Osteoblast (primary cell): Measurements from ENCODE around the gene USP22. TPM values are rescaled to one million over a fixed set of nuclear protein-coding genes. Genes with fewer than 3 reads are reported as not detected.

Experiments used
- DNase-seq: peaks from one replicate; pipeline ENCODE4 v3.0.0; 2011; ENCODE audit warnings: low spot score, mixed read lengths; ENCODE audit not compliant: insufficient read length; ENCODE audit errors: missing footprints
- H2AFZ ChIP-seq: 2 replicates; pipeline ENCODE4 v1.6.0; 2011; ENCODE audit warnings: mild to moderate bottlenecking, low read length
- H3K27ac ChIP-seq: 2 replicates; pipeline ENCODE4 v1.5.1; 2011; ENCODE audit warnings: mild to moderate bottlenecking, low read depth, low read length, moderate library complexity
- H3K27me3 ChIP-seq: 2 replicates; pipeline ENCODE4 v1.6.0; 2012; ENCODE audit warnings: mild to moderate bottlenecking, control low read depth, inconsistent platforms, low read length, moderate library complexity; ENCODE audit not compliant: insufficient read depth
- H3K36me3 ChIP-seq: 2 replicates; pipeline ENCODE4 v1.5.1; 2011; ENCODE audit warnings: mild to moderate bottlenecking, low read length, control low read depth, moderate library complexity; ENCODE audit not compliant: insufficient read depth
- H3K4me1 ChIP-seq: 2 replicates; pipeline ENCODE4 v1.5.1; 2011; ENCODE audit warnings: mild to moderate bottlenecking, low read length, control low read depth, moderate library complexity; ENCODE audit not compliant: insufficient read depth
- H3K4me2 ChIP-seq: 2 replicates; pipeline ENCODE4 v1.6.0; 2011; ENCODE audit warnings: mild to moderate bottlenecking, low read length; ENCODE audit not compliant: insufficient read depth
- H3K4me3 ChIP-seq: fragments of 200-600 bp; sonication (generic); 3 replicates; pipeline ENCODE4 v1.5.1; 2012; ENCODE audit warnings: mild to moderate bottlenecking, low read length, inconsistent platforms; ENCODE audit not compliant: insufficient read depth
- H3K79me2 ChIP-seq: 2 replicates; pipeline ENCODE4 v1.6.0; 2012; ENCODE audit warnings: mild to moderate bottlenecking, low read length, control low read depth, inconsistent platforms; ENCODE audit not compliant: insufficient read depth
- H3K9me3 ChIP-seq: 2 replicates; pipeline ENCODE4 v1.5.1; 2011; ENCODE audit warnings: low read depth, low read length, control low read depth
- H4K20me1 ChIP-seq: 2 replicates; pipeline ENCODE4 v1.6.0; 2012; ENCODE audit warnings: mild to moderate bottlenecking, low read length, control low read depth; ENCODE audit not compliant: insufficient read depth
- total RNA-seq: library from RNA; depleted of rRNA; stranded (reverse); fragments of >200 nt; gene quantifications from 2 replicates; pipeline ENCODE4 v1.2.3, GENCODE V29; 2012
- TF ChIP-seq, protein P1 (sequence below): IDR thresholded peaks from 2 replicates; pipeline ENCODE4 v1.5.1; 2011; ENCODE audit warnings: mild to moderate bottlenecking, low read depth, low read length, moderate library complexity; ENCODE audit errors: extremely low read depth

The USP22 gene
- total RNA-seq, 1 donor = 293 TPM

DNA sequence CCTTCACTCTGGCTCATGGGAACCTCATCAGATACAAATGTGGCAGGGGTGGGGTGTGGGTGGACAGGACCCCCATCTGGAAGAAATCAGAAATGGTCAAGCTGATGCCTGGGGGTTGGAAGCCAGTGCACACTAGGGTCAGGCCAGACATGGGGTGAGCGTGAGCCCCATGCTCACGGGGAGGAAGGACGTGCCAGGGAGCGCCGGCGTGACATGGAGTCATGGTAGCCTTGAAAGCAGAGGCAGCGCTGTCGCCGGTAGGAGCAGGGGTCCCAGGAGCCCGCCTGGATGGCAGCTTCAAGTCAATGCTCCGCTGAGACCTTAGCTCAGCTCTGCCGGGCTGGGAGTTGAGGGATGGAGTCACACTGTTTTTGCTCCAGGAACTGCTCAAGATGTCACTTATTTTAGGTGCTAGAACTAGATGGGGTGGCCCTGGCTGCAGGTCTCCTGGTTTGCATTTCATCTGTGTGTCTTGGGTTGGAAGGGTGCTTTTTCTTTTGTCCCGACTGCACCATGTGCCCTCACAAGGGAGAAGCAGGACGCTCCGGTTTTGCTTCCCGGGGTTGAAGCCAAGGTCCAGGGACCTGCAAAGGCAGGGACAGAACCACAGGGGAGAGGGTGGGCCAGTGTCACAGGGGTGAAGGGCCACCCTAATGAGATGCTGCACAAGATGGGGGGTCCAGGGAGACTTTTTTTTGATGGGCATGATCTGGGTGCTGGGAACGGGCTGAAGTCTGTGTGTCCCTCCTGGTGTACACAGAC lies 51.4 kb downstream of the USP22 start:
- no peak for DNase-seq
- Histone ChIP-seq H3K4me3 (no peak overlapping the region), H3K9me3 (no peaks in the 10 kb centered on the region), H3K27me3 (no peaks in the 10 kb centered on the region), H3K4me2 (no peak overlapping the region), H3K79me2 (no peaks in the 10 kb centered on the region), H3K4me1 (no peaks in the 10 kb centered on the region), H2AFZ (no peak overlapping the region), H4K20me1 (no peaks in the 10 kb centered on the region), H3K36me3 (no peaks in the 10 kb centered on the region), H3K27ac (no peak overlapping the region)
- TF ChIP-seq, protein P1, sequence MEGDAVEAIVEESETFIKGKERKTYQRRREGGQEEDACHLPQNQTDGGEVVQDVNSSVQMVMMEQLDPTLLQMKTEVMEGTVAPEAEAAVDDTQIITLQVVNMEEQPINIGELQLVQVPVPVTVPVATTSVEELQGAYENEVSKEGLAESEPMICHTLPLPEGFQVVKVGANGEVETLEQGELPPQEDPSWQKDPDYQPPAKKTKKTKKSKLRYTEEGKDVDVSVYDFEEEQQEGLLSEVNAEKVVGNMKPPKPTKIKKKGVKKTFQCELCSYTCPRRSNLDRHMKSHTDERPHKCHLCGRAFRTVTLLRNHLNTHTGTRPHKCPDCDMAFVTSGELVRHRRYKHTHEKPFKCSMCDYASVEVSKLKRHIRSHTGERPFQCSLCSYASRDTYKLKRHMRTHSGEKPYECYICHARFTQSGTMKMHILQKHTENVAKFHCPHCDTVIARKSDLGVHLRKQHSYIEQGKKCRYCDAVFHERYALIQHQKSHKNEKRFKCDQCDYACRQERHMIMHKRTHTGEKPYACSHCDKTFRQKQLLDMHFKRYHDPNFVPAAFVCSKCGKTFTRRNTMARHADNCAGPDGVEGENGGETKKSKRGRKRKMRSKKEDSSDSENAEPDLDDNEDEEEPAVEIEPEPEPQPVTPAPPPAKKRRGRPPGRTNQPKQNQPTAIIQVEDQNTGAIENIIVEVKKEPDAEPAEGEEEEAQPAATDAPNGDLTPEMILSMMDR = no peak

DNA sequence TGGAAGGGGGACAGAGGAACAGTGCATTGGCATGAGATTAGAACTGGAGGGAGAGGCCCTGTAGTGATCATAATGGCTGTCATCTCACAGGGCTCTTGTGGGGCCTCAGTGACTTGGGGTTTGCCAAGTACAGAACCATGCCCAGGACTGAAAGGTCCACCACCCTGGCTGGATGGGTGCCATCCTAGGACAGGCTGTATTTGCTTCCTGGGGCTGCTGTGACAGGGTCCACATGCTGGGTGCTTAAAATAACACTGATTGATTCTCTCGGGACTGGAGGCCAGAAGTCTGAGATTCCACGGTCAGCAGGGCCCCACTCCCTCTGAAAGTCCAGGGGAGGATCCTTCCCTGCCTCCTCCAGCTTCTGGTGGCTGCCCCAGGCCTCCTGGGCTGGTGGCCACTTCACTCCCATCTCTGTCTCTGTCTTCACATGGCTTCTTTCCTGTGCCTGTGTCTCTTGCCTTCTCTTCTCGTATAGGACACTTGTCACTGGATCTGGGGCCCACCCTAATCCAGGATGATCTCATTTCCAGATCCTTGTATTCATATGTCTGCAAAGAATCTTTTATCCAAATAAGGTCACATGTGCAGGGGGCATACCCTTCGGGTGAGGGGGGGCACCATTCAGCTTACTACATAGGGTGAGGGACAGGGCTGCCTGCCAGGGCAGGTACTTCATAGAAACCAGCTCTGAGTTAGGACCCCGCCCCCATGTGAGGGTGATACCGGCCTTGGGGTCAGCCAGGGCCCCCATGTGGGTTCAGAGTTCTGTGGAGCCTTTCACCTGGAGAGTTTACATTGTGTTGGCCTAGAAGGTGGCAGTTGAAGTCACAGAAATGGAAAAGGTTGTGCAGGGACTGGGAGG lies 52.6 kb downstream of the USP22 start:
- H3K36me3 ChIP-seq = no peaks in the 10 kb centered on the region
- no peaks in the 10 kb centered on the region for H3K9me3 ChIP-seq
- H3K27me3 ChIP-seq = no peaks in the 10 kb centered on the region
- H3K4me3 ChIP-seq = no peak overlapping the region
- H3K79me2 ChIP-seq = no peaks in the 10 kb centered on the region
- no peak for DNase-seq
- H2AFZ ChIP-seq = no peak overlapping the region
- H3K27ac ChIP-seq = no peak overlapping the region
- H4K20me1 ChIP-seq = no peaks in the 10 kb centered on the region
- TF ChIP-seq, protein P1 = no peak
- no peak overlapping the region for H3K4me2 ChIP-seq
- H3K4me1 ChIP-seq = no peaks in the 10 kb centered on the region

DNA sequence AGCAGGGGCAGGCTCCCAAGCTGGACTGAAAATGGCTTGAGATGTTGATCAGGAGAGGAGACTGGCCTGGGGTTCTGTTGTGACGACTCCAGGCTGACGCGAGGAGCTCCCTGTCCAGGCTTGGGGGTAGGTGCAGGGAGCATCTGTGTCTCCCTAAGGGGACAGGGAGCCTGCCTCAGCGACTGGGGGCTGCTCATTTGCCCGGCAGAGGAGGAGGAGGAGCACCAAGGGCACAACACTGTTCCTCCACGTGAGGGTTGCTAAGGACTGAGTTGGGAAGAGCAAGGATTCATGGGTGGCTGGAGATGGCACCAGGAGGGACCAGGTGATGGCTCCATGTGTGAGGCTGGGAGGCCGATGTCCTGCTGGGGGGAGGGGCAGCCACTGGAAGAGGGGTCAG lies 53.3 kb downstream of the USP22 start:
- Histone ChIP-seq H3K79me2 (no peaks in the 10 kb centered on the region), H3K9me3 (no peaks in the 10 kb centered on the region), H3K27me3 (no peaks in the 10 kb centered on the region), H2AFZ (no peak overlapping the region), H3K27ac (no peak overlapping the region), H3K4me1 (no peaks in the 10 kb centered on the region), H3K36me3 (no peaks in the 10 kb centered on the region), H4K20me1 (no peaks in the 10 kb centered on the region), H3K4me2 (no peak overlapping the region), H3K4me3 (no peak overlapping the region)
- no peak for DNase-seq
- TF ChIP-seq, protein P1 = no peak

DNA sequence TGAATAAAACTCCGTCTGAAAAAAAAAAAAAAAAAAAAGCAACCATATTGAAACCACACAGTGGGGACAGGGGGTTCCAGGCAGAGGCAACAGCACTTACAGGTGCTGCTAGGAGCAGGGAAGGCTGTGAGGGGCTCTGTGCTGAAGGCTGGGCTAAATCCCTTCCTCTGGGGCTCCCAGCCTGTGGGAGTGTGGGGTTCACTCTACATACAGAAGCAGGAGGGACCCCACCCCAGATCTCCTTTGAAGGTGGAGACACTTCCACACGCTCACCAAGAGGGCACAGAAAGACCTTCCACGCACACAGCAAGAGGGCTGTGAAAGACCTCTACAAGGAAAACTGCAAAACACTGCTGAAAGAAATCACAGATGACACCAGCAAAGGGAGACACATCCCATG lies 53.9 kb downstream of the USP22 start:
- H3K9me3 ChIP-seq = no peaks in the 10 kb centered on the region
- no peak overlapping the region for H3K4me3 ChIP-seq
- no peaks in the 10 kb centered on the region for H3K36me3 ChIP-seq
- no peak overlapping the region for H3K27ac ChIP-seq
- DNase-seq = no peak
- H3K4me1 ChIP-seq = no peaks in the 10 kb centered on the region
- H3K79me2 ChIP-seq = no peaks in the 10 kb centered on the region
- H2AFZ ChIP-seq = no peak overlapping the region
- TF ChIP-seq, protein P1 = no peak
- no peaks in the 10 kb centered on the region for H4K20me1 ChIP-seq
- H3K4me2 ChIP-seq = no peak overlapping the region
- H3K27me3 ChIP-seq = no peaks in the 10 kb centered on the region
